GM18508 (cell line): ENCODE data around the gene TNK1.
"Not testable (repeated sequence)": the region's sequence is repeated elsewhere in the genome, so short reads cannot be mapped to it uniquely, and the experiment has no call there.

Source experiments
- ATAC-seq: cut with Tn5 transposase; IDR thresholded peaks from one replicate; pipeline ENCODE4 v1.9.1; 2021; ENCODE audit warnings: moderate number of reproducible peaks; ENCODE audit not compliant: insufficient read depth, unreplicated experiment

TNK1 gene

DNA sequence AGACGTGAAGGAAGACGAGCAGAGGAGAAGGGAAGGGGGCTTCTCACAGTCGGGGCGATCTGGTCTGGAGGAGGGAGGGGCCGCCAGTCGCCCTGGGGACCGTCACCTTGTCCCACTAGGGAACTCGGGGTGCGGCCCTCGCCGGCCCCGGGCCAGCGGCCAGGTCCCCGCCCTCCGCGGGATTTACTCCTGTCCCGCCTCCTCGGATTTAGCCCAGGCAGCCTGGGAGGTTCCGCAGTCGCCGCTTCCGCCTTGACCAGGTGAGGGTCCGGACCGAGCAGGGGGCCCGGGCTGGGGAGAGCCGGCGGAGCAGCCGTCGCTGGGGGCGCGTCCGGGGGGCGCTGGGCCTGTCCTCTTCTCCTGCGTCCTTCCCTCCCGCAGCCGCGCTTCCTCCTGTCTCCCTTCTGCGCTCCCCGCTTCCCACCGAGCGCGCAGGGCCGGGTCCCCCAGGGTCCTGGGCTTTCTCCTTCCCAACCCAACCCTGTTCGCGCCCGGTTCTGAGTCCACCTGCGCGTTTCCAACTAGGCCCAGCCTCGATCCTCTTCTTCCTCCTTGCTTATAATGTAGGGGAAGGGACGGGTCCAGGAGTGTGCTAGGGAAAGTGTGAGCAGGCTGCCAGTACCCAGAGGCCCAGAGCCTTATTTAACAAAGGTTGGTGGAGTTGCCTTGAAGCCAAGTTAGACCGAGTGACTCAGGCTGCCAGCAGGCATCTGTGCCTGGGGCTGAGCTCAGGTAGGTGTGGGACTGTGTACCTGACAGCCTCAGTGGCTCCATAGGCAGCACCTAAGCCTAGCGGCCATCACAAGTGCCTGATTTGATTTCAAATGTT is at the start of gene TNK1:
Gene TNK1 (plus strand): TSS at position 235 of the 829 bp plus-strand sequence. CDS start 1,838 bp downstream, outside the sequence.
- no peak for ATAC-seq

DNA sequence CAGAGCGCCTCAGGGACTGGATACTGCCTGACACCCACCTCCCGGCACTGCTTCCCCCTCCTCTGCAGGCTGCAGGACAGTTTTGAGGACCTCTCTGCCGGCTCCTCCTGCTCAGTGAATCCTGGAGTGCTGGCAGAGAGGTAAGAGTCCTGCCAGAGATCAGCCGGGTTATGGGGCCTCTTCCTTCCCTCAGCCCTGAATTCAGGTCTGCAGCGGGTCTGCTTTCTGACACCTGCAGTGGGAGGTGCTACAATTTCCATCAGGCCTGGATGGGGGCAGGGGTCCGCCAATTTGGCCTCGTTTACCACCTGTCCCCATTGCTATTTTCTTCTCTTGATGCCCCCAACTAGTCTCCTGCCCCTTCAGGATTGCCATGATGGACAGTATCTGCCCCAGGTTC is 48.8 kb upstream of the TNK1 start:
- no peak for ATAC-seq

DNA sequence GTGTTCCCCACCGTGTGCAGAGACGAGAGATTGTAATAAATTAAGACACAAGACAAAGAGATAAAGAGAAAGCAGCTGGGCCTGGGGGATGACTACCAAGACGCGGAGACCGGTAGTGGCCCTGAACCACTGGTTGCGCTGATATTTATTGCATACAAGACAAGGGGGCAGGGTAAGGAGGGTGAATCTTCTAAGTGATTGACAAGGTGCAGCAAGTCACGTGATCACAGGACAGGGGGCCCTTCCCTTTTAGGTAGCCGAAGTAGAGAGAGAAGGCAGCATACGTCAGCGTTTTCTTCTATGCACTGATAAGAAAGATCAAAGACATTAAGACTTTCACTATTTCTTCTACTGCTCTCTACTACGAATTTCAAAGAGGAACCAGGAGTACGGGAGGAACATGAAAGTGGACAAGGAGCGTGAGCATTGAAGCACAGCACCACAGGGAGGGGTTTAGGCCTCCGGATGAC is 48.3 kb upstream of the TNK1 start:
- ATAC-seq: not testable (repeated sequence)

DNA sequence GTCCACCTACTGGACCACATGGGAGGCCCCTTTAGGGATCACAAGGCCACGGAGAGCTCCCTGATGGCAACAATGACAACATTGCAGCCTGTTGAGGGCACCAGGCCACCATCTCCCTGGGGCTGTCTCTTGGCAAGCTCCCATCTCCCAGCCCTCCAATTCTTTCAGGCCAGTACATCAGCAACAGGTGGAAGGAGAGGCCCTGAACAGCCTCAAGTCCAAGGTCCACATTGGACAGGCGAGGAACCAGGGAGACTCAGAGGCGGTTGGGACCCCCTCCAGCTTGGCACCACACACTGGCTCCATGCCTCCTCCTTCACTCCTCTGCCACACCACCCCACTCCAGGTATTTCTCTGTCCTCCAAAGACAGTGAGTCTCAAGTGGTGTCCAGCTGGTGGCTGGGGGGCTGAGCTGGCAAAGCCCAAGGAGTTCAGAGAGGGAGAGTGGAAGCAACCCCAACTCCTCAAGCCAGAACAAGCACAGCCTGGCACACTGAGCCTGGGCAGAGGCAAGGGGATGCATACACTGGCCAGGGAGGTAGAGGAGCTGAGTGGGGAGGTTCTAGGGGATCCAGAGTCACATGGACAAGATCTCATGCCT is 45.9 kb upstream of the TNK1 start:
- no peak for ATAC-seq

DNA sequence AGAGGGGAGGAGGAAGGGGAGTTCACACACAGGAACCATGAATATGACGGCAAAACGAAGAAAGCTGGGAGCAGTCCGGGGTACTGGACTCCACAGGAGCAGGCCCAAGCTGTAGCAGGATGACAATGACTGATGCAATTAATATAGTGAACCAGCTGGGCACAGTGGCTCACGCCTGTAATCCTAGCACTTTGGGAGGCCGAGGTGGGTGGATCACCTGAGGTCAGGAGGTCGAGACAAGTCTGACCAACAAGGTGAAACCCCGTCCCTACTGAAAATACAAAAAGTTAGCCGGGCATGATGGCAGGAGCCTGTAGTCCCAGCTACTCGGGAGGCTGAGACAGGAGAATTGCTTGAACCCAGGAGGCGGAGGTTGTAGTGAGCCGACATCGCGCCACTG is 45.1 kb upstream of the TNK1 start:
- not testable (repeated sequence) for ATAC-seq

DNA sequence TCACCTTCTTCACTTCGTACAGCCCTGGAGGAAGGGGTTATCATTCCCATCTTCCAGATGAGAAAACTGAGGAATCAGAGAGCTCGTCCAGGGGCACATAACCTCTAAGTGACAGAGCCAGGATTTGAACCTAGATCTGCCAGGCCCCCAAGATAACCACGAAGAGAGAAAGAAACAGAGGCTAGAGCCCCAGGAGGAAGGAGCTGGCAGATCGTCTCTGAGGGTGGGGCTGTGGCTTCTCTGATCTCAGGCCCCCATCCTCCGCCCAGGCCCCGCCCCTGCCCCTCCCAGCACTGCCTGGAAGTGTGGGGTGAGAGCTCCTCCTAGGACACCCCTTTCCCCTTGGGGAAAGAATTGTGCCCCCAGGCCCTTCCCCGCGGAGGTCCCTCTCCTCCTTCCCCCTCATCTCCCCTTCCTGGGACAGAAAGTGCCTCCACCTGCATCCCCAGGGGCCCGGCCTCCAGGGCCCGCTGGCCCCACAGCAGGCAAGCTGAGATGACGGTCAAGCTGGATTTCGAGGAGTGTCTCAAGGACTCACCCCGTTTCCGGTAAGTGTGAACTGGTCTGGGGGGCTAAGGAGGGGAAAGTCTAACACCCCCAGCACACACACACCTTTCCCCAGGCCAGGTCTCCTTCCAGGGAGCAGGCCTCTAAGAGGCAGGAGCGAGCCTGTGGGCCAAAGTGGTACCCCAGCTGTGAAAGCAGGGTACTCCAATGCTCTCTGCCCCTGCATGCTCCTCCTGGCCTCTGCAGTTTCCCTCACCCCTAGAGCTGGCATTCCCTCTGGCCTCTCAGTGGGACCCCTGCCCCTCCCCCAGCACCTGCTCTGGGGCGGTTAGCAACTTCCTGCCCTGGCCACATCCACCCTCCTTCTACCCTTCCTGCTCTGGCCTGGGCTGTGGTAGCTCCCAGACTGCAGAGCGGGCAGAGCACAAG is 44.4 kb upstream of the TNK1 start, which contains the start of gene ACAP1:
Gene ACAP1 (plus strand): TSS at position 290 of the 936 bp plus-strand sequence. CDS start 206 bp downstream, at position 496.
- ATAC-seq: no peak

DNA sequence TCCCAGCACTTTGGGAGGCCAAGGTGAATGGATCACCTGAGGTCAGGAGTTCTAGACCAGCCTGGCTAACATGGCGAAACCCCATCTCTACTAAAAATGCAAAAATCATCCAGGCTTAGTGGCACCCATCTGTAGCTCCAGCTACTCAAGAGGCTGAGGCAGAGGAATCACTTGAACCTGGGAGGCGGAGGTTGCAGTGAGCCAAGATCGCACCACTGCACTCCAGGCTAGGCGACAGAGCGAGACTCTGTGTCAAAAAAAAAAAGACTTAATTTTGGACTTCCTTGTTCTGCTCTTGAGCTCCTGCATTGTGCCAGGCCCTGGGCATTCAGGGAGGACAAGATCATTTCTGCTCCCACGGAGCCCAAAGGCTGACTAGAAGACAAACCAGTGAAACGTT is 43.3 kb upstream of the TNK1 start:
- ATAC-seq: not testable (repeated sequence)

DNA sequence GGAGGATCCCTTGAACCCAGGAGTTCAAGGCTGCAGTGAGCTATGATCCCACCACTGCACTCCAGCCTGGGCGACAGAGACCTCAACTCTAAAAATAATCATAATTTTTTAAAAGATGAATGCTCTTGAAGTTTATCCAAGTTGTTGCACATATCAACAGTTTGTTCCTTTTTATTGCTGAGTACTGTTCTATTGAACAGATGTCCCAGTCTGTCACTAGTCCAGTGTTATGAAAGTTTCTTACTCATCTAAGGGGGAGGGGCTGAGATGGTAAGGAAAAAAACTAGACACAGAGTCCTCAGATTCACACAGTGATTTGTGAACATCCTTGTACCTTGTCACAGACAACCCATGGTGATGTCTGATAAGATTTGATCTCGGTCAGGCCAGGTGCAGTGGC is 40.7 kb upstream of the TNK1 start:
- no peak for ATAC-seq

DNA sequence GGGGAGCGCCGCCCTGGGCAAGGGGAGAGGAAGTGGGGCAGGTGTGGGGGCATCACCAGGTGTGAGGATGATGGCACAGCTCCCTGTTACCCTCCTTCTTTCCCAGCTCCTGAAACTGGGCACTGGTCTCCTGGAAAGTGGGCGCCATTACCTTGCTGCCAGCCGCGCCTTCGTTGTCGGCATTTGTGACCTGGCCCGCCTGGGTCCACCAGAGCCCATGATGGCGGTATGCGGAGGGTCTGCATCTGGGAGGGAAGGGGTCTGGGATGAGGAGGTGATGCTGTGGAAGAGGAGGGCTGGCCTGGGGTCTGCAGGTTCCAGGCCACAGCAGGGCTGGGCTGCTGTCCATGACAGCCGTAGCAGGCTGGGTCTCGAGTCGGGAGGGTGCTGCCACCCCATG is 39.0 kb upstream of the TNK1 start:
- no peak for ATAC-seq

DNA sequence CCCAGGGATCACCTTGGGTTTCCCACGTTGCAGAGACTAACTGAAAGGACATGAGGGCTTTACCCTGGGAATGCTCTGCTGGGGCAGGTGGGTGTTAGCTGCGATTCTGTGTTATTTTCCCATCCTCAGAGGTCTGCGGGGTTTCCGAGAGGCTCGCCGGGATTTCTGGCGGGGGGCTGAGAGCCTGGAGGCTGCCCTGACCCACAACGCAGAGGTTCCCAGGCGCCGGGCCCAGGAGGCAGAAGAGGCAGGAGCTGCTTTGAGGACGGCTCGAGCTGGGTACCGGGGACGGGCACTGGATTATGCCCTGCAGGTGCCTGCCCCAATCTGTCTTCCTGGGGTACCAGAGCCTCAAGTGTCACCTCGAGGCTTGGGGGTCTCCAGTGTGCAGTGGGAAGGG is 37.6 kb upstream of the TNK1 start:
- ATAC-seq: no peak

DNA sequence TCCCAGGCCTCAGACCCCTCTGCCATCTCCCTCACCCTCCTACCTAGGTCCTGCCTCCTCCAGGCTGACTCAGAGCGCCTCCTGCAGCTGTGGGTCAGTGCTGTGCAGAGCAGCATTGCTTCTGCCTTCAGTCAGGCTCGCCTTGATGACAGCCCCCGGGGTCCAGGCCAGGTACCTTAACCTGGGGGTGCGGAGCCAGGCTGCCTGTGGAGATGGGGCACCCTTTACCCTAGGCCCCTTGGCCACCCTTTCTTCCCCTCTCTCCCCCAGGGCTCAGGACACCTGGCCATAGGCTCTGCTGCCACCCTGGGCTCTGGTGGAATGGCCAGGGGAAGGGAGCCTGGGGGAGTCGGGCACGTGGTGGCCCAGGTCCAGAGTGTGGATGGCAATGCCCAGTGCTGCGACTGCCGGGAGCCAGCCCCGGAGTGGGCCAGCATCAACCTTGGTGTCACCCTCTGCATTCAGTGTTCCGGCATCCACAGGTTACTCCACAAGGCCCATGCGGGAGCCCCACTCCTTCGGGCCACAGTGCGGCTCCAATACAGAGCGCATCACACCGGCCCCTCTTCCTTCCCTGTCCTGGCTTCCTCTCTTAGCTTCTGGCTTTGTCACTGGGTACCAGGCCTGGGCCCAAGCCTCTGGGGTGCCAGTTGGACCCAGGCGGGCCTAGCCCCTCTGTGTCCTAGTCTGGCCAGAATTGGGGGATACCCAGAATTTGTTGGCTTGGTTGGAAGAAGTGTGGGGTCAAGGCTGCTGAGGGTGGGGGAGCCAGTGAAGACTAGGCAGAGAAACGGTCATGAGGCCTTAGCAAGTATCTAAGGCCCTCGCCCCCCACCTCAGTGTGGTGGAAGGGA is 33.9 kb upstream of the TNK1 start:
- ATAC-seq: no peak

DNA sequence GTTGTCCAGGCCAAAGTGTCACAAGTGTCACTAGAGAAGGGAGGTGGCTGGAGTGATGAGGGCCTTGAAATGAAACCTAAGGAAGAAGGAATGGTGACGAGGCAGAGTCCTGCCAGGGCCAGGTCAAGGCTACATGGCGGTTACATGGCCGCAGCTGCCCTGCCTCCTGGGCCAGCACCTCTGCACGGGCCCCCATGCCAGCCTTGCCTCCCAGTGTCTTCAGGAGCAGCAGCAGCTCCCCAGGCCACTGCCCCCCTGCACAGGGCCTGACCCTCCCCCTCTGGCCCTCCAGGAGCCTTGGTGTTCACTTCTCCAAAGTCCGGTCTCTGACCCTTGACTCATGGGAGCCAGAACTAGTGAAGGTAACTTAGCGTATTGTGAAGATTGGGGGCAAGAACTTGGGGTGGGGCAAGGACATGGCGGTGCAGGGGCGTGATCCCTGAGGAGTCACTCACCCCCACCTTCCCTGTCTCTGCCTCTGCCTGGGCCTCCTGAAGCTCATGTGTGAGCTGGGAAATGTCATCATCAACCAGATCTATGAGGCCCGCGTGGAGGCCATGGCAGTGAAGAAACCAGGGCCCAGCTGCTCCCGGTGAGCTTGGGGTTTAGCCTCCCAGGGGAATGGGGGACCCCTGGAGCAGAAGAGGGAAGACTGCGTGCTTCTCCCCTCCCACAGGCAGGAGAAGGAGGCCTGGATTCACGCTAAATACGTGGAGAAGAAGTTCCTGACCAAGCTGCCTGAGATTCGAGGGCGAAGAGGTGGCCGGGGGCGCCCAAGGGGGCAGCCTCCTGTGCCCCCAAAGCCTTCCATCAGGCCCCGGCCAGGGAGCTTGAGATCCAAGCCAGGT is 33.0 kb upstream of the TNK1 start:
- ATAC-seq: no peak

DNA sequence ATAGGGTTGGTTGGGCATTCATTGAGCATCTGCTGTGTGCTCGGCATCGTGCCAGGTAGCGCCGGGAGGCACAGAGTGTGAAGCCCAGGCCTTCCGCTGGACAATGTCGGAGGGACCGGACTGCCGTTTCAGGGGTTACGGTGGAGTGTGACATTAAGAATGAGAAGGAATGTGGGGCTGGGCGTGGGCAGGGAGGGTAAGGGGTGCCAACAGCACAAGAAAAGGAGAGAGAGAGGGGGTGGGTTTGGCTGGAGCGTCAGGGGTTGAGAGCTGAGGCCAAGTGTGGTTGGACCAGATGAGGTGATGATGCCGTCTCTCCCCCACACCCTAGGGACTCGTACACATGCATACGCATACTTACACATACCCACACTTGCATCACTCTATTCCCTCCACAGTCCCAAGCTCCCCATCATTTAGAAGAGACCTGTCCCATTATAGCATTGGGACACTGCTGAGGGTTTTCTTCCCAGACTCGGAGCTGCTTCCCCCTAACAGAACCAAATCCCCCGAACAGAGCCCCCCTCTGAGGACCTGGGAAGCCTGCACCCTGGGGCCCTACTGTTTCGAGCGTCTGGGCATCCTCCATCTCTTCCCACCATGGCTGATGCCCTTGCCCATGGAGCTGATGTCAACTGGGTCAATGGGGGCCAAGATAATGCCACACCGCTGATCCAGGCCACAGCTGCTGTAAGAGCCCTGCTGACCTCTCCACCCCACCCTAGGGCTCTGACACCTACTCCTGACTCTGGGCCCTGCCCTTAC is 32.2 kb upstream of the TNK1 start:
- ATAC-seq: no peak

DNA sequence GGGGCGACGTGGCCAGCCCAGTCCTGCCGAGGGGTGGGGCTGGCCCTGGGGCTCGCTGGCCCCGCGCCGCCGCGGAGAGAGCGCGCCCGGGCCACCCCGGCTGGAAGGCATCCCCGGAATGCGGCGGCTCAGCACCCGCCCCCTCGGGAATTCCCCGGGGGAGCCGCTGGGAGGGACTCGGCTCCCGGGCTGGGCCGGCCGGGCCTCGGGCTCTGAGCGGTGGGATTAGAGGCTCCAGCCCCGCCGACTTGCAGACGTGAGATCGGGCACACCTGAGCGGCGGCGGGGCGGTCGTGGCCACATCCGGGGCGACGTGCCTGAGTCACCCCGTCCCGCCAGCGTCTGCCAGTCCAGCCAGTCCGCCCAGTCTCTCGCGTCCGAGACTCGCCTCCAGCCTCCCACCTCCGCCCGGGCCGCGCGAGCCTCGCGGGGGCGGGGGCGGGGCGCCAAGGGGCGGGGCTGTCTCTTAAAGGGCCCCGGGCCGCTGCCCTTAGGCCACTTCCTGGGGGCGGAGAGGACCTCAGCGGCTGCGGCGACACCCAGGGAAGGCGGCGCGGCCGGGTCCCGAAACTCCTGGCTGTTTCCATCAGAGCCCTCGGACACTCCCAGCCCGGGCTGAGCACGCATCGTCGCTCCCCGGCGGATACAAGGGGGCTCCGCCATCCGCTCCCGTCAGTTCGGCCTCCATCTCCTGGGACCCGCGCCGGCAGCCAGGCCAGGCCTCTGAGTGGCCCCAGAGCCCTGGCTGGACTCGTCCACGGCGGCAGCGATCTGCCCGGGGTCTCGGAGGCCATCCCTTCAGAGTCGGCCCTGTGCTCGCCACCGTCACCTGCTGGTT is 29.0 kb upstream of the TNK1 start, which contains the start of gene KCTD11:
Gene KCTD11 (plus strand): TSS at position 498 of the 838 bp plus-strand sequence.
- no peak for ATAC-seq

DNA sequence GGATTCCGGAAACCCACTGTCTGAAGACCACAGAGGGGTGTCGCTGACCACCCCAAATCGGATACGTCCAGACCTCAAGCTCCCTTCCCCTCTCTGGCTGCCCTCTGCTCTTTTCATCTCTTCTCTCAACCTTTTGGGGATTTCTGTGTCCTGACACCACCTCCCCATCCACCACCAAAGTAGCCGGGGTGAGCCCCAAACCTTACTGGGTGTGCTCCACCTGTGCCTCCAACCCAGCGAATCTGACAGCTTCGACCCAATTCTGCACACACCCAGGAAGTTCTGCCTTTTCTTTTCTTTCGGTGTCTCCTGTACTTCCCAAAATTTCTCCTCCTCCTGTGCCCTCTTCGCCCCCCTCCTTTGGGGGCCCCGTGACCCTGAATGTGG is 28.4 kb upstream of the TNK1 start:
- ATAC-seq: no peak

DNA sequence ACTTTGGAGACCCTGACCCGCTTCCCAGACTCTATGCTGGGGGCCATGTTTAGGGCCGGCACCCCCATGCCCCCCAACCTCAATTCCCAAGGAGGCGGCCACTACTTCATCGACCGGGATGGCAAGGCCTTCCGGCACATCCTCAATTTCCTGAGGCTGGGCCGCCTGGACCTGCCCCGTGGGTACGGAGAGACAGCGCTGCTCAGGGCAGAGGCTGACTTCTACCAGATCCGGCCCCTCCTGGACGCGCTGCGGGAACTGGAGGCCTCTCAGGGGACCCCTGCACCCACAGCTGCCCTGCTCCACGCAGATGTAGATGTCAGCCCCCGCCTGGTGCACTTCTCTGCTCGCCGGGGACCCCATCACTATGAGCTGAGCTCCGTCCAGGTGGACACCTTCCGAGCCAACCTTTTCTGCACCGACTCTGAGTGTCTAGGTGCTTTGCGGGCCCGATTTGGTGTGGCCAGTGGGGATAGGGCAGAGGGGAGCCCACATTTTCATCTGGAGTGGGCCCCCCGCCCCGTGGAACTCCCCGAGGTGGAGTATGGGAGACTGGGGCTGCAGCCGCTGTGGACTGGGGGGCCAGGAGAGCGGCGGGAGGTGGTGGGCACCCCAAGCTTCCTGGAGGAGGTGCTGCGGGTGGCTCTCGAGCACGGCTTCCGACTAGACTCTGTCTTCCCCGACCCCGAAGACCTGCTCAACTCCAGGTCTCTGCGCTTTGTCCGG is 27.8 kb upstream of the TNK1 start:
- ATAC-seq: no peak
